ENCODE measurements around the gene SPEM1.
A peak's percentile ranks its signal among the peaks of the same experiment; 100 is the strongest.
"Not testable (repeated sequence)": the region's sequence is repeated elsewhere in the genome, so short reads cannot be mapped to it uniquely, and the experiment has no call there.

Gene SPEM1

GRCh38 chr17:7443499-7444485 is 23.7 kb downstream of the SPEM1 start:
- no peak for DNase-seq

GRCh38 chr17:7444682-7445618 is 24.8 kb downstream of the SPEM1 start, which contains the start of gene CHRNB1:
Gene CHRNB1 (plus strand): TSS chr17:7445061. CDS start chr17:7445128, 67 bp downstream.
- DNase-seq, result peak; percentile 84

- DNase-seq, result no peak
Observed at GRCh38 chr17:7445619-7445968, 25.5 kb downstream of the SPEM1 start.

GRCh38 chr17:7448461-7448860 is 28.3 kb downstream of the SPEM1 start:
- no peak for DNase-seq

GRCh38 chr17:7459961-7460545 is 39.9 kb downstream of the SPEM1 start:
- DNase-seq, result no peak

- DNase-seq, result no peak
Observed at GRCh38 chr17:7460850-7461660, 40.9 kb downstream of the SPEM1 start.

- no peak for DNase-seq
Observed at GRCh38 chr17:7462474-7463371, 42.6 kb downstream of the SPEM1 start.

GRCh38 chr17:7463372-7463846 is 43.3 kb downstream of the SPEM1 start:
- no peak for DNase-seq

GRCh38 chr17:7464081-7464480 is 44.0 kb downstream of the SPEM1 start:
- no peak for DNase-seq

GRCh38 chr17:7465597-7466275 is 45.6 kb downstream of the SPEM1 start:
- DNase-seq, result no peak

- DNase-seq, result no peak
Observed at GRCh38 chr17:7466318-7466638, 46.2 kb downstream of the SPEM1 start.

- DNase-seq, result peak; percentile 65
Observed at GRCh38 chr17:7466639-7467341, 46.7 kb downstream of the SPEM1 start.

- no peak for DNase-seq
Observed at GRCh38 chr17:7467498-7467897, 47.4 kb downstream of the SPEM1 start.

GRCh38 chr17:7468290-7468689 is 48.2 kb downstream of the SPEM1 start:
- no peak for DNase-seq

GRCh38 chr17:7468804-7469389 is 48.8 kb downstream of the SPEM1 start:
- no peak for DNase-seq

- DNase-seq, result not testable (repeated sequence)
Observed at GRCh38 chr17:7469843-7470242, 49.7 kb downstream of the SPEM1 start.

- DNase-seq, result not testable (repeated sequence)
Observed at GRCh38 chr17:7470457-7470973, 50.4 kb downstream of the SPEM1 start.
